GM23338 (cell line): ENCODE results near the gene RCVRN. TPM values are rescaled to one million over a fixed set of nuclear protein-coding genes. Genes with fewer than 3 reads are reported as not detected.

Experiments used
- ATAC-seq: fragments of 200-7000 bp; cut with Tn5 transposase; 3 replicates; pipeline ENCODE4 v1.9.1; 2020
- DNase-seq: peaks from one replicate; pipeline ENCODE4 v3.0.0-alpha.2; 2015; ENCODE audit warnings: low spot score
- H2AFZ ChIP-seq: fragments of 200-600 bp; sonication (generic); 2 replicates; pipeline ENCODE4 v1.8.0; 2016; ENCODE audit warnings: antibody characterized with exemption, mild to moderate bottlenecking, moderate library complexity
- H3F3A ChIP-seq: fragments of 200-600 bp; sonication (generic); replicated peaks from 2 replicates; pipeline ENCODE4 v1.8.0; 2017; ENCODE audit warnings: antibody characterized with exemption, mixed run types, low read depth
- H3K27ac ChIP-seq: fragments of 200-600 bp; sonication (generic); 2 replicates; pipeline ENCODE4 v1.6.1; 2016; ENCODE audit warnings: low read depth
- H3K27me3 ChIP-seq: fragments of 200-600 bp; sonication (generic); 2 replicates; pipeline ENCODE4 v1.8.0; 2016; ENCODE audit warnings: mild to moderate bottlenecking, mixed run types, moderate library complexity; ENCODE audit not compliant: insufficient read depth
- H3K36me3 ChIP-seq: fragments of 200-600 bp; sonication (generic); 2 replicates; pipeline ENCODE4 v1.8.0; 2016; ENCODE audit warnings: mild to moderate bottlenecking; ENCODE audit not compliant: insufficient read depth
- H3K4me1 ChIP-seq: fragments of 200-600 bp; sonication (generic); 2 replicates; pipeline ENCODE4 v1.8.0; 2016; ENCODE audit warnings: mild to moderate bottlenecking, moderate library complexity; ENCODE audit not compliant: insufficient read depth
- H3K4me2 ChIP-seq: fragments of 200-600 bp; sonication (generic); 2 replicates; pipeline ENCODE4 v1.7.1; 2017; ENCODE audit warnings: mixed run types
- H3K4me3 ChIP-seq: fragments of 200-600 bp; sonication (generic); 2 replicates; pipeline ENCODE4 v1.6.1; 2016; ENCODE audit warnings: mixed run types
- H3K79me2 ChIP-seq: fragments of 200-600 bp; sonication (generic); replicated peaks from 2 replicates; pipeline ENCODE4 v1.8.0; 2017; ENCODE audit warnings: mild to moderate bottlenecking; ENCODE audit not compliant: insufficient read depth
- H3K9me2 ChIP-seq: fragments of 200-600 bp; sonication (generic); 2 replicates; pipeline ENCODE4 v1.8.0; 2017; ENCODE audit not compliant: insufficient read depth
- H4K20me1 ChIP-seq: fragments of 200-600 bp; sonication (generic); replicated peaks from 2 replicates; pipeline ENCODE4 v1.8.0; 2017; ENCODE audit warnings: mild to moderate bottlenecking; ENCODE audit not compliant: insufficient read depth
- H3K27ac Mint-ChIP-seq: 2 replicates; pipeline ENCODE4 v1.8.0; 2020; ENCODE audit warnings: inconsistent platforms, mild to moderate bottlenecking, moderate library complexity, mixed read lengths
- H3K27me3 Mint-ChIP-seq: 3 replicates; pipeline ENCODE4 v1.8.0; 2022; ENCODE audit warnings: low read depth, mild to moderate bottlenecking, moderate library complexity, mixed read lengths, inconsistent platforms; ENCODE audit not compliant: insufficient read depth, poor library complexity
- H3K36me3 Mint-ChIP-seq: 3 replicates; pipeline ENCODE4 v1.8.0; 2021; ENCODE audit warnings: low read depth, mild to moderate bottlenecking, inconsistent platforms, moderate library complexity, mixed read lengths
- H3K4me1 Mint-ChIP-seq: 3 replicates; pipeline ENCODE4 v1.8.0; 2020; ENCODE audit warnings: mild to moderate bottlenecking, inconsistent platforms, mixed read lengths
- H3K4me3 Mint-ChIP-seq: 3 replicates; pipeline ENCODE4 v1.8.0; 2021; ENCODE audit warnings: moderate library complexity, mild to moderate bottlenecking, inconsistent platforms, mixed read lengths
- H3K9me3 Mint-ChIP-seq: 3 replicates; pipeline ENCODE4 v1.8.0; 2020; ENCODE audit warnings: moderate library complexity, mild to moderate bottlenecking, inconsistent platforms, mixed read lengths
- CREB1 ChIP-seq: fragments of 250-450 bp; sonication (Bioruptor Pico); IDR thresholded peaks from 2 replicates; pipeline ENCODE4 v1.5.0; 2020; ENCODE audit warnings: low read depth, mild to moderate bottlenecking, moderate library complexity
- CTCF ChIP-seq, 2 experiments: fragments of 200-600 bp in 1 of 2; sonication (generic) in 1 of 2; conservative IDR thresholded peaks; 2 replicates each; pipeline versions ENCODE4 v1.5.1 to v1.6.1; 2016 to 2017; ENCODE audit warnings: antibody characterized with exemption in 2 of 2, low read depth in 2 of 2, mild to moderate bottlenecking in 2 of 2, moderate library complexity in 1 of 2
- ETS1 ChIP-seq: IDR thresholded peaks from 2 replicates; pipeline ENCODE4 v1.6.1; 2016; ENCODE audit warnings: antibody characterized with exemption
- EZH2 ChIP-seq: fragments of 200-600 bp; sonication (generic); IDR thresholded peaks from one replicate; pipeline ENCODE4 v1.8.0; 2017; ENCODE audit warnings: antibody characterized with exemption, mild to moderate bottlenecking, low read depth; ENCODE audit not compliant: unreplicated experiment
- EZH2phosphoT487 ChIP-seq: fragments of 200-600 bp; sonication (generic); IDR thresholded peaks from one replicate; pipeline ENCODE4 v1.8.1; 2018; ENCODE audit warnings: antibody characterized with exemption; ENCODE audit not compliant: unreplicated experiment
- JUNB ChIP-seq: IDR thresholded peaks from one replicate; pipeline ENCODE4 v1.6.1; 2016; ENCODE audit warnings: antibody characterized with exemption; ENCODE audit not compliant: unreplicated experiment
- NANOG ChIP-seq: IDR thresholded peaks from 2 replicates; pipeline ENCODE4 v1.6.1; 2016; ENCODE audit warnings: antibody characterized with exemption, borderline replicate concordance
- POLR2AphosphoS5 ChIP-seq: IDR thresholded peaks from 2 replicates; pipeline ENCODE4 v1.6.1; 2016; ENCODE audit warnings: antibody characterized with exemption, low read depth
- STAT1 ChIP-seq: IDR thresholded peaks from one replicate; pipeline ENCODE4 v1.6.1; 2016; ENCODE audit warnings: antibody characterized with exemption; ENCODE audit not compliant: unreplicated experiment
- ZNF114 ChIP-seq: fragments of 250-450 bp; sonication (Bioruptor Pico); IDR thresholded peaks from 2 replicates; pipeline ENCODE4 v1.5.0; 2020; ENCODE audit warnings: mild to moderate bottlenecking, moderate library complexity
- ZNF331 ChIP-seq: fragments of 250-450 bp; sonication (Bioruptor Pico); IDR thresholded peaks from 2 replicates; pipeline ENCODE4 v1.5.0; 2020; ENCODE audit warnings: low read depth, mild to moderate bottlenecking, moderate library complexity
- ZNF462 ChIP-seq: fragments of 250-450 bp; sonication (Bioruptor Pico); IDR thresholded peaks from 2 replicates; pipeline ENCODE4 v1.5.0; 2020; ENCODE audit warnings: mild to moderate bottlenecking, moderate library complexity
- polyA plus RNA-seq: library from polyadenylated mRNA; unstranded; fragments of >200 nt; fragmentation: Nextera tagmentation; extraction: Ambion mirVana; gene quantifications from 2 replicates; pipeline ENCODE4 v1.2.1, GENCODE V29; 2016
- total RNA-seq: library from RNA; depleted of rRNA; stranded (reverse); fragments of >200 nt; shearing (Covaris generic); gene quantifications from 2 replicates; pipeline ENCODE4 v1.2.3, GENCODE V29; 2014

Gene RCVRN
- total and polyA plus RNA-seq, 2 experiments from 2014 or later: not detected

GRCh38 chr17:9948928-9949327 is 43.9 kb upstream of the RCVRN start:
- H4K20me1 ChIP-seq: no peaks in the 10 kb centered on the region; the same call in 1 of the 2 replicates
- no peaks in the 10 kb centered on the region for H3K36me3 Mint-ChIP-seq
- no peak for ATAC-seq

GRCh38 chr17:9944704-9945103 is 39.6 kb upstream of the RCVRN start:
- no peaks in the 10 kb centered on the region; the same call in 1 of the 2 replicates for H4K20me1 ChIP-seq
- no peak overlapping the region for H2AFZ ChIP-seq
- ATAC-seq (no peak), DNase-seq (no peak)
- H3K36me3 ChIP-seq: no peaks in the 10 kb centered on the region
- H3K79me2 ChIP-seq: no peaks in the 10 kb centered on the region
- peaks cover 4% of the 10 kb centered on the region for H3K27me3 Mint-ChIP-seq
- H3K9me3 Mint-ChIP-seq: no peaks in the 10 kb centered on the region; the same call in 2 of the 3 replicates
- H3K27ac ChIP-seq: no peak overlapping the region
- no peaks in the 10 kb centered on the region for H3K9me2 ChIP-seq
- no peaks in the 10 kb centered on the region for H3K36me3 Mint-ChIP-seq
- no peak overlapping the region for H3K27ac Mint-ChIP-seq
- H3F3A ChIP-seq: no peaks in the 10 kb centered on the region
- no peaks in the 10 kb centered on the region for H3K4me1 Mint-ChIP-seq
- H3K4me3 ChIP-seq: no peak overlapping the region
- no peak overlapping the region for H3K4me3 Mint-ChIP-seq
- no peaks in the 10 kb centered on the region for H3K27me3 ChIP-seq
- H3K4me2 ChIP-seq: no peak overlapping the region
- H3K4me1 ChIP-seq: no peaks in the 10 kb centered on the region
- TF ChIP-seq EZH2 (no peak), ZNF331 (CRISPR knock-in tag) (no peak), NANOG (no peak), CTCF (conservative IDR thresholded peaks at IDR 0.05; ENCODE audit: low read depth in 2 of 2) (no peak), ZNF462 (CRISPR knock-in tag) (no peak), ETS1 (no peak), POLR2AphosphoS5 (no peak), EZH2phosphoT487 (no peak), JUNB (no peak), STAT1 (no peak), CREB1 (no peak), ZNF114 (CRISPR knock-in tag) (no peak)

More at GRCh38 chr17:9948928-9949327, 43.9 kb upstream of the RCVRN start:
- Histone ChIP-seq H3K36me3 (no peaks in the 10 kb centered on the region), H3K4me3 (no peak overlapping the region), H3K4me1 (no peaks in the 10 kb centered on the region), H3K9me2 (no peaks in the 10 kb centered on the region), H3K27me3 (no peaks in the 10 kb centered on the region), H3K27ac (no peak overlapping the region), H3K4me2 (no peak overlapping the region), H2AFZ (no peak overlapping the region), H3F3A (no peaks in the 10 kb centered on the region), H3K79me2 (no peaks in the 10 kb centered on the region)
- H3K9me3 Mint-ChIP-seq: no peaks in the 10 kb centered on the region
- no peak overlapping the region for H3K27ac Mint-ChIP-seq
- no peak overlapping the region for H3K4me3 Mint-ChIP-seq
- H3K27me3 Mint-ChIP-seq: peaks cover 2% of the 10 kb centered on the region
- TF ChIP-seq CREB1: no peak
- TF ChIP-seq ZNF331 (CRISPR knock-in tag): no peak
- no peaks in the 10 kb centered on the region for H3K4me1 Mint-ChIP-seq
- DNase-seq: no peak
